Amniotic epithelial cell (primary cell): Measurements from ENCODE around the gene CCDC33.

Source experiments
- DNase-seq: peaks from one replicate; pipeline ENCODE4 v3.0.0-alpha.2; 2010; ENCODE audit warnings: low read depth

Gene CCDC33

GRCh38 chr15:74362482-74362881 is 126.4 kb downstream of the CCDC33 start:
- no peak for DNase-seq

- DNase-seq, result no peak
Observed at GRCh38 chr15:74364936-74365597, 128.9 kb downstream of the CCDC33 start.

DNA sequence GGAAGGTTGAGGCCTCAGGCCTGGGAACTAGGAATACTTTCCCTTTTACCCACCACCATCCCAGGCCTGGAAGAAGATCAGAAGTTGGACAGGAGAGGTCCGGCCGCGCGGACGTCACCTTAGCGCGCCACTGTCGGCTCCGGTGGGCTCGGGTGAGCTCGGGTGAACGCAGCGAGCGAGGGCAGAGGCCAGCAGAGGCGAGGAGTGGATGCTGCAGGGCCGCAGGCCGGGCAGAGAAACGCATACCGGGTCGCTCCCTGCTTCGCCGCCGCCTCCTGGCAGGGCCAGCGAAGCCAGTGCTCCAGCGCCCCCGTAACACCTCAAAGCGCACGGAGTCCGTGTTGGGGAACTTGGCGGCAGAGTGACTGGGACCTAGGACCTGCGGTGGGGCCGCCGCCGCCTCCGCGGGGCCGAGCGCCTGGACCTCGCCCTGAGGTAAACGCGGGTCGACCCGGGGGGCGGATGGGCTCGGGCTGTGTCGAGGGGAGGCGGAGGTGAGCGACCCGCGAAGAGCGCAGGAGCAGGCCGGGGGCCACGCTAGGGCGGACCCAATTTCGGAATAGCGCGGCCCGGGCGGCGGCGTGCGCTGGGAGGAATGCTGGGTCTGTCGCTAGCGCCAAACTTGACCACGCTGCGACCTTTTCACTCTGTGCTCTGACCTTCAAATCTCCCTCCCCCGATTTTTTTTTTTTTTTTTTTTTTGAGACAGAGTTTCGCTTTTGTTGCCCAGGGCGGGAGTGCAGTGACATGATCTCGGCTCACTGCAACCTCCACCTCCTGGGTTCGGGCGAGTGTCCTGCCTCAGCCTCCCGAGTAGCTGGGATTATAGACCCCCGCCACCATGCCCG is 129.7 kb downstream of the CCDC33 start:
- peak; percentile 80 for DNase-seq

DNA sequence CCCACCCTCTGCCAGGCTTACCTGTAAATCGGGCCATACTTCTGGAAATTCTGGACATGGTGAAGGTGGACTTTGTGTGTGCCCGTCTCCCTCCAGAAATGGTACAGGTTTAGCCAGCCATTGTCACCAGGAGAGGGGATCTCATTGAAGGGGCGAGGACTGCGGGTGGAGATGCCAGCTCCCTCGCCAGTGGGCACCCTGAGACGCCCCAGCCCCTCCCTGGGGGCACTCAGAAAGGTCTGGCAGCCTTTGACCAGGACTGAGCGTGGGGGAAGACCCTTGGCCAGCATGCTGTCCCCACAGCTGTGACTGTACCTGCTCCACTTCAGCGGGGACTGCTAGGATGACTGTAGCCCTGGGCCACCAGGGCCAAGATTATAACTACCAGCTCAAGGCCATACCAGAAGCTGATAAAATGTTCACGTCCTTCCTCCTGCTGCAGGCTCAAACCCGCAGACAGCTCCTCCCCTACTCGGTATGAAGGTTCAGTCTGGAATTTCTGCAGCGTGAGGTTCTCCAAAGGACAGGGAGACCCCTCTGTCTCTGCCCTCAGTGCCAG is 131.2 kb downstream of the CCDC33 start, which contains the start of gene CYP11A1:
TSS of gene CYP11A1 (minus strand) at position 351 of the 559 bp plus-strand sequence. CDS start at position 290, 61 bp downstream.
- DNase-seq, result peak; percentile 50

- peak; percentile 77 for DNase-seq
Observed at GRCh38 chr15:74368121-74368520, 132.0 kb downstream of the CCDC33 start.

DNA sequence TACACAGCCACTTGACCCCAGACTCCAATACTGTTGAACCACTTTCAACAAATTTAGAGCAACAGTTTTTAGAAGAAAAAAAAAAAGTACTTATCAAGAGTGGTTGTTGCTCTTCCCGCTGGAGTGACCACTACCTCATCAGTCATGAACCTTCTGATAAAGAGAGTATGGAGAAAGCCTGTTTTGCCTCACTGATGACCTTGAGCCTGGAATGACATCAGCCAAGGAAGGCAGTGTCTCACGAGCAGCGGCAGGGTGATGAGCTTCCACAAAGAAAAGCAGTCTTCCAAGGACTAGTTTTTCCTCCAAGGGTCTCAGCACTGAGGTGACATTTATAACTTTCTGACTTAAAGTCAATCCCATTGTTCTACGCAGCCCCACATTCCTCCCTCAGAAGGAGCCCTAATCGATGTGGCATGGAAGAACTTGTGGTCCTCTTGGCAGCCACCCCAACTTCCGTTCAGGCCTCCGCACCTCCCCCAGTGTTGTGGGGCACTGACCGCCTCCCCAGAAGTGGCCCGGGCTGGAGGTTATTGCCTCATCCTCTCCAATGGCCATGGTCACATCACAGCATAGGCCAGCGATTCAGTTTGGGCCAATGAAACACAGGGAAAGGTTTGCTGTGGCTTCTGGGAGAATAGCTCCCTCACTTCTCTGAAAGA is 133.1 kb downstream of the CCDC33 start:
- peak; percentile 97 for DNase-seq

DNA sequence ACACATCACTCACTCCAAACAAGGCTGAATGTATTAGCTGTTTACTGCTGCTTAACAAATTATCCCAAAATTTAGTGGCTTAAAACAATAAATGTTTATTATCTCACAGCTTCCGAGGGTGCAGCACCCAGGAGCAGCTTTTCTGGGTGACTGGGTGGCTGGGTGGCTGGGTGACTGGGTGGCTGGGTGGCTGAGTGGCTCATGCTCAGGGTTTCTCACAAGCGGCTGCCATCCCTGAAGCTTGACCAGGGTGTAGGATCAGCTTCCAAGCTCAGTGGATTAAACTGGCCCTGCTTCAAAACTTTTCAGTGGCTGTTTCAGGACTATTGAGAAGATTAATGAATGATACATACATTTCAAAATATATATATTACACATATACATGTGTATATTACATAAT is 133.6 kb downstream of the CCDC33 start:
- DNase-seq, result no peak

GRCh38 chr15:74370471-74370870 is 134.3 kb downstream of the CCDC33 start:
- DNase-seq, result no peak

- no peak for DNase-seq
Observed at GRCh38 chr15:74373056-74373650, 137.0 kb downstream of the CCDC33 start.

DNA sequence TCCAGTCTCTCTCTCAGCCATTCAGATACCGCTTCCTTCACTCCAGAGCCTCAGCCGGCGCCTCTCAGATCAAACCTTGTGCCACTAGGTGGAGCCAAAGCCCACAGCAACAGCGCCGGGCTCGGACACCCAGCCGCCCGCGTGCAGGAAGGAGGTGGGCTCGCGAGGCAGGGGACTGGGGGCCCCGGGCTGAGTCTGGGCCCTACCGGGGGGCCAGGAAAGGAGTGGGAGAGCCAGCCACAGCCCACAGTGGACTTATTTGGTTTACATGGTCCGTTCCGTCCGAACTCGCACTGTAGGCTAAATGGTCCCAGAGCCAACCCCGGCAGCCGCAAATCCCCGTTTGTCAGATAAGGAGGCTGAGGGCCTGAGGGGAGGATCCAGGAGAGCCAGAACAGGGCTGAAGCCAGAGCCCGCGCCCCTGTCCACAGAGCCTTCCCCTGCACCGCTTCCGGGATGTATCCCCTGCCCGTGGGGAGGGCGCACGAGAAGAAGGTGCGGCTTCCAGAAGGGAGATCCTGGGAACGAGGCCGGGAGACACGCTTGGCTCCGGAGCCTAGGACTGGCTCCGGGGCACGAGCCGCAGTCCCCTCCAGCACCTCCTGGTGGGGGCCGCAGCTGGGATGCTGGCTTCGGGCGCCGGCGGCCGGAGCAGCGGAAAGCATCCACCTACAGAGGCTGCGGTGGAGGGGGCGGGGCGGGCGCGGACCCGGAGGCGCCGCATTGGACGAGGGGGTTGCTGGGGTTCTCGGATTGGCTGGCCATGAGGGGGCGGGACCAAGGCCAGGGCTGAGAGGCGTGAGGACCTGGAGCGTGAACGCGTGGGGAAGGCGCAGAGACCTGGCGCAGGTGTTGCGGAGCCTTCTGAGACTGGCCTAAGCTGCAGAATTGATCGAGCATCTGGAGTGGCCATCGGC is 137.9 kb downstream of the CCDC33 start:
- DNase-seq, result peak; percentile 78

DNA sequence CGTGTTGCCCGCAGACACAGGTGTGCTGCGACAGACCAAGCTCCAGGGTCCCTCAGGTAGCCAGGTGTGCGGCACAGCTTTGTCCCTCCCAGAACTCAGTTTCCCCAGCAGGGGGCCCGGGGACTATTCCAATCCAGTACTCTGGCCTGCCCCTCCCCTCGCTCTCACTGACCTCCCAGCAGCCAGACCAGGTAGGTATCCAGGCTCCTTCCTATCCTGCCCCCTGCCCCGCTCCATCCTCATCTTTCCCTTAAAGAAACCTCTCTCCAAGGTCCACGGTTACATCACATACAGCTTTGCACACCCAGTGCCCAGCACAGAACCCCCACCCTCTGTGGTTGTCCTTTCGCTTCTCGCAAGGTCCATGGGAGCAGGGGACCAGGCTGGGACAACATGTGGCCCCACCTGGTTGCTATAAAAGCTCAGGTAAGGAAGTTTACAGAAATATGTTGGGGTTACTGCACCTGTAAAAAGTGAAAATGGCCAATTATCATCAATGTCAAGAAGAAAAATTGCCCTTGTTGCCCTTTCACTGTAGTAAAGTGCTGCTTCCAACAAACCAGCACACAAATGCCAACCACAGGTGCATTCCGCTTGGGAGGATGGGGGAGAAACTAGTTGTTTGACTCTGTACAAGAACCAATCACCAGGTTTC is 138.6 kb downstream of the CCDC33 start:
- DNase-seq, result no peak

- DNase-seq, result peak; percentile 71
Observed at GRCh38 chr15:74375303-74375693, 139.2 kb downstream of the CCDC33 start.

GRCh38 chr15:74376226-74376625 is 140.1 kb downstream of the CCDC33 start:
- no peak for DNase-seq

DNA sequence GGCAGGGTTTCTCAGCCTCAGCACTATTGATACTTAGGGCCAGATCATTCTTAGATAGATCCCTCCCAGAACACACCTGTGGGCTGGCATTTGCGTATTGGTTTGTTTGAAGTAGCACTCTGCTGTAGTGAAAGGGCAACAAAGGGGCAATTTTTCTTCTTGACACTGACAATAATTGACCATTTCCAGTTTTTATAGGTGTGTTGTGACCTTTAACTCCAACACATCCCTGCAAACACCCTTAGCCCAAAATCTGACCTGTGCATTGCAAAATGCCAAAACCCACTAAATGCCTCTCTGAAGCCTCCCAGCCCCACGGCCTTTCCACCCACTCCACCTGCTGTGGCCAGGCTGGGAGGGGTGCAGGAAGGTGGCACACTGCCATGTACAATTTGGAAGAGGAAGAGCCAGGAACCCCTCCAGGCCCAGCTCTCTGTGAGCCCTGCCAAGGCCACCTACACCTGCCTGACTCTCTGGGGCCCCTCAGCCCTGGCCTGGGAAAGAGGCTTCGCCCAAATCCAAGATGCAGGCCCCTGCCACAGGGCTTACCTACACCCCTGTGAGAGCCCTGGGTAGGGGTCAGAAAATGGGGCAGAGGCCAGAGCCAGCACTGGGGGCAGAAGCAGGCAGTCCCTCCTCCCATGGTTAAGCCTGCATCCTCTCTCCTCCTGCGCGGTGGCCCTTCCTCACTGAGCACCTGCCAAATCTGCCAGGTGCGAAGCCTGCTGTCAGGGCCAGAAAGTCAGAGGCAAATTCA is 140.9 kb downstream of the CCDC33 start:
- no peak for DNase-seq

GRCh38 chr15:74377831-74378766 is 142.0 kb downstream of the CCDC33 start:
- no peak for DNase-seq

- peak; percentile 88 for DNase-seq
Observed at GRCh38 chr15:74378848-74379247, 142.7 kb downstream of the CCDC33 start.

GRCh38 chr15:74380361-74381189 is 144.4 kb downstream of the CCDC33 start:
- DNase-seq, result no peak

- DNase-seq, result no peak
Observed at GRCh38 chr15:74381190-74381453, 145.0 kb downstream of the CCDC33 start.
